Stomach (tissue), 9 donors: ENCODE data around the gene LGR4. TPM values are rescaled to one million over a fixed set of nuclear protein-coding genes. Genes with fewer than 3 reads are reported as not detected.

Experiments used
- DNase-seq, 2 donors: peaks; one replicate each; pipeline versions ENCODE4 v3.0.0 to v3.0.0-alpha.2; 2013 to 2019
- H3K27ac ChIP-seq, 5 donors: fragments of 200-600 bp in 4 of 5; sonication (generic) in 4 of 5; one replicate each; pipeline ENCODE4 v1.5.1; 2013 to 2019; ENCODE audit warnings: mild to moderate bottlenecking in 1 of 5, moderate library complexity in 1 of 5
- H3K27me3 ChIP-seq, 3 donors: fragments of 200-600 bp; sonication (generic); one replicate each; pipeline ENCODE4 v1.5.1; 2017 to 2019; ENCODE audit warnings: mixed run types in 1 of 3
- H3K36me3 ChIP-seq, 4 donors: fragments of 200-600 bp; sonication (generic); 1 replicate in 3 of 4; 2 replicates in 1 of 4; pipeline ENCODE4 v1.5.1; 2016 to 2019
- H3K4me1 ChIP-seq, 4 donors: fragments of 200-600 bp; sonication (generic); one replicate each; pipeline ENCODE4 v1.5.1; 2016 to 2019
- H3K4me3 ChIP-seq, 4 donors: fragments of 200-600 bp; sonication (generic) in 3 of 4; one replicate each; pipeline ENCODE4 v1.5.1; 2016 to 2019; ENCODE audit warnings: mild to moderate bottlenecking in 1 of 4
- H3K9me3 ChIP-seq, 4 donors: fragments of 200-600 bp; sonication (generic); one replicate each; pipeline ENCODE4 v1.5.1; 2016 to 2019
- CTCF ChIP-seq, 7 experiments: fragments of 450-650 bp in 4 of 7; fragments of 200-600 bp in 3 of 7; sonication (generic) in 3 of 7; IDR thresholded peaks; one replicate each; pipeline ENCODE4 v1.5.1; 2016 to 2019; ENCODE audit warnings: antibody characterized with exemption in 7 of 7, control low read depth in 2 of 7, mild to moderate bottlenecking in 1 of 7
- EP300 ChIP-seq: sonication (generic); formaldehyde crosslinking; IDR thresholded peaks from one replicate; pipeline ENCODE4 v1.6.1; 2017; ENCODE audit warnings: antibody characterized with exemption
- POLR2A ChIP-seq, 4 donors: fragments of 450-650 bp; IDR thresholded peaks; one replicate each; pipeline ENCODE4 v1.6.1; 2016; ENCODE audit warnings: antibody characterized with exemption in 4 of 4, control low read depth in 2 of 4, mild to moderate bottlenecking in 1 of 4, moderate library complexity in 1 of 4
- POLR2AphosphoS5 ChIP-seq, 3 donors: sonication (generic); formaldehyde crosslinking; IDR thresholded peaks; one replicate each; pipeline ENCODE4 v1.6.1; 2016; ENCODE audit warnings: antibody characterized with exemption in 3 of 3
- WGBS, 5 donors: extraction: QIAGEN DNeasy Blood & Tissue Kit in 3 of 5; methylation state at CpG; one replicate each; pipeline versions ENCODE4 v1.1.5 to v1.1.7; 2013 to 2018; 5-methylcytosine and 5-hydroxymethylcytosine counted together
- intact Hi-C: fragments of 100-400 bp; cut with DNase I; formaldehyde crosslinking; loops from one replicate; pipeline ENCODE4 v1.15.1; 2023; ENCODE audit warnings: low total_unique reads
- polyA plus RNA-seq, 3 donors: library from polyadenylated mRNA; stranded (reverse); fragments of 200-250 nt; gene quantifications; one replicate each; pipeline ENCODE4 v1.2.3, GENCODE V29; 2013
- total RNA-seq, 5 donors: library from RNA; depleted of rRNA; stranded (reverse); fragments of >200 nt; gene quantifications; one replicate each; pipeline versions ENCODE4 v1.1.0 to v1.2.3, GENCODE V29; 2014 to 2016
- donor health status: healthy with polysubstance abuse.
- donor health status: Bipolar disorder and iron deficiency.
- donor health status: healthy.

The LGR4 gene
- total and polyA plus RNA-seq, 8 donors = 5.6 to 236 (median 31.3) TPM

GRCh38 chr11:27482793-27483192 lies 10.2 kb upstream of the LGR4 start:
- H3K9me3 ChIP-seq = no peaks in the 10 kb centered on the region

GRCh38 chr11:27481992-27482391 lies 9.4 kb upstream of the LGR4 start:
- WGBS, 5 donors = 83 to 95% (median 92%) methylated on average over 4 of the region's 4 CpGs
- no peak overlapping the region for H3K27ac ChIP-seq
- H3K9me3 ChIP-seq = no peaks in the 10 kb centered on the region
- intact Hi-C loops = loop anchor here (5.0 kb wide), 1 partner anchor 295 kb away; no protein-coding TSS in a partner anchor
- H3K36me3 ChIP-seq = no peaks in the 10 kb centered on the region
- H3K4me3 ChIP-seq = no peak overlapping the region
- no peaks in the 10 kb centered on the region for H3K4me1 ChIP-seq
- no peak for DNase-seq
- TF ChIP-seq CTCF (IDR thresholded peaks at IDR 0.05) (no peak), POLR2A (IDR thresholded peaks at IDR 0.05) (no peak), POLR2AphosphoS5 (IDR thresholded peaks at IDR 0.05) (no peak), EP300 (no peak)
- no peaks in the 10 kb centered on the region for H3K27me3 ChIP-seq

More at GRCh38 chr11:27482793-27483192, 10.2 kb upstream of the LGR4 start:
- no peak overlapping the region for H3K27ac ChIP-seq
- DNase-seq = no peak
- H3K36me3 ChIP-seq = no peaks in the 10 kb centered on the region
- intact Hi-C loops = loop anchor here (5.0 kb wide), 1 partner anchor 295 kb away; no protein-coding TSS in a partner anchor
- H3K4me3 ChIP-seq = no peak overlapping the region
- WGBS, 5 donors = 87 to 94% (median 90%) methylated on average over 2 of the region's 2 CpGs
- no peaks in the 10 kb centered on the region for H3K4me1 ChIP-seq
- no peaks in the 10 kb centered on the region for H3K27me3 ChIP-seq
- no peak for TF ChIP-seq CTCF (IDR thresholded peaks at IDR 0.05)
- no peak for TF ChIP-seq POLR2A (IDR thresholded peaks at IDR 0.05)
- no peak for TF ChIP-seq POLR2AphosphoS5 (IDR thresholded peaks at IDR 0.05)
- no peak for TF ChIP-seq EP300

DNA sequence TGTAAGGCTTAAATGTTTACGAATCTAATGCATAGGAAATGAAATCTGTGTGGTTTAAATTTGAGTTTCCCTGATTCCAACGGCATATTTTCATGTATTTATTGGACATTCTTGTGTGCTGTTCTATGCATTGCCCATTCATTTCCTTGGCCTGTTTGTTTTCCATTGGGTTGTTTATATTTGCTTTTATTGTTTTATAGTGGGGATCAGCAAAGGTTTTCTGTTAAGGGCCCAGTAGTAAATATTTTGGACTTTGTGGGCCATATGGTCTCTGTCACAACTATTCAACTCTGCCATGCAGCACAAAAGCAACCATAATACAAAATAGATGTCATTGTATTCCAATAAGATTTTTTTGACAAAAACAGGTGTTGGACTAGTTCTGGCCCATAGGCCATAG lies 5.2 kb upstream of the LGR4 start:
- TF ChIP-seq CTCF (IDR thresholded peaks at IDR 0.05) (no peak), POLR2A (IDR thresholded peaks at IDR 0.05) (no peak), EP300 (no peak), POLR2AphosphoS5 (IDR thresholded peaks at IDR 0.05) (no peak)
- Histone ChIP-seq H3K4me1 (peaks cover 0 to 9% (median 0%) of the 10 kb centered on the region in 4 donors), H3K27me3 (no peaks in the 10 kb centered on the region), H3K4me3 (no peak overlapping the region), H3K9me3 (no peaks in the 10 kb centered on the region), H3K27ac (no peak overlapping the region), H3K36me3 (no peaks in the 10 kb centered on the region)
- intact Hi-C loops = loop anchor here (10.0 kb wide), 1 partner anchor 183 kb away; no protein-coding TSS in a partner anchor
- no peak for DNase-seq
- 74 to 85% (median 80%) methylated on average over 2 of the region's 2 CpGs for WGBS, 5 donors

DNA sequence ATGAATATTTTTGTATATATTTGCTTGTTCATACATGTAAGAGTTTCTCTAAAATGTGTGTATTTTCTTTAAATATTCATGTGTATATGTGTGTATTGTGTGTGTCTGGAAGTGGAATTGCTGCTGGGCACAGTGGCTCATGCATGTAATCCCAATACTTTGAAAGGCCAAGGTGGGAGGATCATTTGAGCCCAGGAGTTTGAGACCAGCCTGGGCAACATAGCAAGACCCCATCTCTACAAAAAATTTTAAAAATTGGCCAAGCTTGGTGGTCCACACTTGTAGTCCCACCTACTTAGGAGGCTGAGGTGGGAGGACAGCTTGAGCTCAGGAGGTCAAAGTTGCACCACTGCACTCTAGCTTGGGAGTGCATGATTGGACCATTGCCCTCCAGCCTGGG lies 4.7 kb upstream of the LGR4 start:
- intact Hi-C loops = loop anchor here (10.0 kb wide), 1 partner anchor 182 kb away; no protein-coding TSS in a partner anchor
- Histone ChIP-seq H3K36me3 (no peaks in the 10 kb centered on the region), H3K27me3 (no peaks in the 10 kb centered on the region), H3K4me3 (no peak overlapping the region), H3K27ac (no peak overlapping the region), H3K4me1 (peaks cover 0 to 9% (median 0%) of the 10 kb centered on the region in 4 donors), H3K9me3 (no peaks in the 10 kb centered on the region)
- no peak for TF ChIP-seq POLR2AphosphoS5 (IDR thresholded peaks at IDR 0.05)
- TF ChIP-seq EP300 = no peak
- no peak for TF ChIP-seq CTCF (IDR thresholded peaks at IDR 0.05)
- no peak for TF ChIP-seq POLR2A (IDR thresholded peaks at IDR 0.05)
- DNase-seq = no peak
